IMR-90 (cell line): ENCODE results near the gene FAM24A. TPM values are rescaled to one million over a fixed set of nuclear protein-coding genes. Genes with fewer than 3 reads are reported as not detected.
A peak's percentile ranks its signal among the peaks of the same experiment; 100 is the strongest.

Source experiments
- ATAC-seq: fragments of 200-7000 bp; cut with Tn5 transposase; 2 replicates; pipeline ENCODE4 v1.9.1; 2020; ENCODE audit warnings: low read depth, mild to moderate bottlenecking, moderate library complexity
- BruUV-seq: library from RNA; stranded (reverse); fragments of 400-500 nt; replicated peaks from 2 replicates; lab custom pipeline; 2021; lab: Mats Ljungman, UMichigan
- CTCF ChIA-PET: fragments of 300-600 bp; formaldehyde crosslinking; extraction: SDS; loops from one replicate; lab custom pipeline; 2021; ENCODE audit warnings: antibody characterized with exemption; lab: Yijun Ruan, JAX
- POLR2A ChIA-PET: fragments of 300-600 bp; sonication (Branson Sonifier 250); formaldehyde crosslinking; loops from one replicate; lab custom pipeline; 2022; ENCODE audit warnings: antibody characterized with exemption; ENCODE audit not compliant: unreplicated experiment; lab: Charles Lee
- DNase-seq: peaks from one replicate; pipeline ENCODE4 v3.0.0; 2013
- H2AFZ ChIP-seq: replicated peaks from 2 replicates; pipeline ENCODE3; 2013; ENCODE audit warnings: low read length, mild to moderate bottlenecking; ENCODE audit not compliant: poor library complexity
- H2AK5ac ChIP-seq: 2 replicates; pipeline ENCODE4 v1.6.1; 2013; ENCODE audit warnings: low read depth, low read length, inconsistent platforms
- H2AK9ac ChIP-seq: replicated peaks from 2 replicates; pipeline ENCODE3; 2013; ENCODE audit warnings: mild to moderate bottlenecking, low read depth, low read length, moderate library complexity; ENCODE audit not compliant: poor library complexity
- H2BK120ac ChIP-seq: 2 replicates; pipeline ENCODE4 v1.6.1; 2013; ENCODE audit warnings: low read depth, low read length, inconsistent platforms
- H2BK15ac ChIP-seq: 3 replicates; pipeline ENCODE4 v1.6.1; 2013; ENCODE audit warnings: low read depth, low read length, inconsistent platforms
- H2BK20ac ChIP-seq: 2 replicates; pipeline ENCODE4 v1.6.1; 2013; ENCODE audit warnings: low read depth, mild to moderate bottlenecking, inconsistent platforms, low read length, moderate library complexity
- H2BK5ac ChIP-seq: 2 replicates; pipeline ENCODE4 v1.6.1; 2013; ENCODE audit warnings: mild to moderate bottlenecking, low read depth, low read length, inconsistent platforms; ENCODE audit not compliant: poor library complexity, severe bottlenecking
- H3K14ac ChIP-seq: replicated peaks from 2 replicates; pipeline ENCODE4 v1.6.1; 2013; ENCODE audit warnings: low read depth, low read length, inconsistent platforms
- H3K18ac ChIP-seq: 2 replicates; pipeline ENCODE4 v1.6.1; 2013; ENCODE audit warnings: low read depth, low read length, control low read depth
- H3K23ac ChIP-seq: 2 replicates; pipeline ENCODE4 v1.6.1; 2013; ENCODE audit warnings: low read depth, low read length, inconsistent platforms
- H3K27ac ChIP-seq: 2 replicates; pipeline ENCODE4 v1.5.1; 2013; ENCODE audit warnings: mild to moderate bottlenecking, control low read depth, low read length; ENCODE audit not compliant: insufficient read depth
- H3K27me3 ChIP-seq: 2 replicates; pipeline ENCODE4 v1.6.1; 2013; ENCODE audit warnings: low read length; ENCODE audit not compliant: control insufficient read depth, insufficient read depth
- H3K36me3 ChIP-seq: 2 replicates; pipeline ENCODE4 v1.6.1; 2013; ENCODE audit warnings: low read length, mixed read lengths; ENCODE audit not compliant: control insufficient read depth, insufficient read depth
- H3K4ac ChIP-seq: 2 replicates; pipeline ENCODE4 v1.6.1; 2013; ENCODE audit warnings: low read depth, low read length, inconsistent platforms
- H3K4me1 ChIP-seq: 2 replicates; pipeline ENCODE4 v1.6.1; 2013; ENCODE audit warnings: low read length, mixed read lengths; ENCODE audit not compliant: control insufficient read depth, insufficient read depth
- H3K4me2 ChIP-seq: 2 replicates; pipeline ENCODE4 v1.6.1; 2013; ENCODE audit warnings: low read depth, mild to moderate bottlenecking, control low read depth, low read length, moderate library complexity
- H3K4me3 ChIP-seq: 2 replicates; pipeline ENCODE4 v1.5.1; 2013; ENCODE audit warnings: low read depth, mild to moderate bottlenecking, control low read depth, low read length, moderate library complexity; ENCODE audit not compliant: insufficient read depth
- H3K56ac ChIP-seq: 2 replicates; pipeline ENCODE4 v1.6.1; 2013; ENCODE audit warnings: low read length, inconsistent platforms; ENCODE audit not compliant: insufficient read depth; ENCODE audit errors: extremely low read depth
- H3K79me1 ChIP-seq, 2 experiments: 2 replicates each; pipeline ENCODE4 v1.6.1; 2013; ENCODE audit warnings: low read length in 2 of 2, inconsistent platforms in 1 of 2, low read depth in 1 of 2
- H3K9ac ChIP-seq: 2 replicates; pipeline ENCODE4 v1.6.1; 2013; ENCODE audit warnings: low read depth, low read length, control low read depth
- H3K9me1 ChIP-seq: 2 replicates; pipeline ENCODE4 v1.6.1; 2013; ENCODE audit warnings: low read length, inconsistent platforms; ENCODE audit not compliant: insufficient read depth
- H3K9me3 ChIP-seq: 2 replicates; pipeline ENCODE4 v1.6.1; 2013; ENCODE audit warnings: low read length; ENCODE audit not compliant: control insufficient read depth, insufficient read depth
- H4K20me1 ChIP-seq: 2 replicates; pipeline ENCODE4 v1.6.1; 2013; ENCODE audit warnings: low read length, inconsistent platforms; ENCODE audit not compliant: insufficient read depth
- H4K5ac ChIP-seq: 2 replicates; pipeline ENCODE4 v1.6.1; 2013; ENCODE audit warnings: mild to moderate bottlenecking, low read depth, low read length, control low read depth
- H4K8ac ChIP-seq, 2 experiments: 2 replicates each; pipeline ENCODE4 v1.6.1; 2013; ENCODE audit warnings: low read depth in 2 of 2, low read length in 2 of 2, control low read depth in 1 of 2, inconsistent platforms in 1 of 2
- H4K91ac ChIP-seq: 2 replicates; pipeline ENCODE4 v1.6.1; 2013; ENCODE audit warnings: low read depth, low read length, inconsistent platforms; ENCODE audit not compliant: insufficient read depth
- BHLHE40 ChIP-seq: fragments of 150-350 bp; IDR thresholded peaks from 2 replicates; pipeline ENCODE4 v1.6.1; 2016; ENCODE audit warnings: mild to moderate bottlenecking, low read depth, low read length
- CEBPB ChIP-seq: IDR thresholded peaks from 2 replicates; pipeline ENCODE4 v1.6.1; 2012; ENCODE audit warnings: low read depth, low read length, improper control_type of control experiment
- CTCF ChIP-seq: conservative IDR thresholded peaks from 2 replicates; pipeline ENCODE4 v1.5.1; 2012; ENCODE audit warnings: mild to moderate bottlenecking, low read depth, low read length, improper control_type of control experiment
- ELK1 ChIP-seq: fragments of 150-350 bp; IDR thresholded peaks from 2 replicates; pipeline ENCODE4 v1.6.1; 2016; ENCODE audit warnings: low read depth, mild to moderate bottlenecking, low read length, moderate library complexity, borderline replicate concordance
- MAFK ChIP-seq: IDR thresholded peaks from 2 replicates; pipeline ENCODE4 v1.6.1; 2012; ENCODE audit warnings: low read depth, low read length, improper control_type of control experiment
- MXI1 ChIP-seq: IDR thresholded peaks from 2 replicates; pipeline ENCODE4 v1.6.1; 2012; ENCODE audit warnings: low read depth, mild to moderate bottlenecking, low read length, moderate library complexity, borderline replicate concordance
- NFE2L2 ChIP-seq: fragments of 150-350 bp; IDR thresholded peaks from 2 replicates; pipeline ENCODE4 v1.6.1; 2016; ENCODE audit warnings: low read depth, mild to moderate bottlenecking, low read length
- POLR2A ChIP-seq: IDR thresholded peaks from 2 replicates; pipeline ENCODE4 v1.6.1; 2012; ENCODE audit warnings: mild to moderate bottlenecking, low read depth, low read length
- RAD21 ChIP-seq: IDR thresholded peaks from 2 replicates; pipeline ENCODE4 v1.6.1; 2012; ENCODE audit warnings: low read length, improper control_type of control experiment
- RCOR1 ChIP-seq: IDR thresholded peaks from 2 replicates; pipeline ENCODE4 v1.6.1; 2012; ENCODE audit warnings: mild to moderate bottlenecking, low read length, improper control_type of control experiment; ENCODE audit not compliant: insufficient replicate concordance
- RFX5 ChIP-seq: IDR thresholded peaks from 2 replicates; pipeline ENCODE4 v1.8.0; 2012; ENCODE audit warnings: low read depth, mild to moderate bottlenecking, low read length, moderate library complexity
- SMC3 ChIP-seq: fragments of 150-350 bp; IDR thresholded peaks from 2 replicates; pipeline ENCODE4 v1.6.1; 2016; ENCODE audit warnings: low read depth, mild to moderate bottlenecking, antibody characterized with exemption, low read length, moderate library complexity
- USF2 ChIP-seq: fragments of 150-350 bp; IDR thresholded peaks from 2 replicates; pipeline ENCODE4 v1.6.1; 2017; ENCODE audit warnings: mild to moderate bottlenecking, antibody characterized with exemption, low read length, low read depth
- WGBS, 2 experiments: methylation state at CpG; one replicate each; pipeline versions ENCODE4 v1.1.5 to v1.1.7; 2013; ENCODE audit warnings: missing lambda C conversion rate in 2 of 2; ENCODE audit not compliant: insufficient read length in 1 of 2; ENCODE audit errors: extremely low coverage in 2 of 2; 5-methylcytosine and 5-hydroxymethylcytosine counted together
- dilution Hi-C: fragments of 300-500 bp; cut with HindIII; formaldehyde crosslinking; loops from one replicate; pipeline ENCODE4 v1.14.3; 2018; ENCODE audit warnings: low sequenced_read_pairs; ENCODE audit not compliant: unreplicated experiment
- in situ Hi-C: fragments of 300-500 bp; cut with MboI; formaldehyde crosslinking; loops from 3 replicates; pipeline ENCODE4 v1.14.3; 2019; ENCODE audit warnings: low sequenced_read_pairs, inconsistent platforms, mixed read lengths
- intact Hi-C: fragments of 100-400 bp; cut with micrococcal nuclease; formaldehyde crosslinking; loops from 2 replicates; pipeline ENCODE4 v1.10.0; 2022
- polyA plus RNA-seq, 3 experiments: library from polyadenylated mRNA; depleted of rRNA; stranded (reverse); fragments of >200 nt; gene quantifications; 2 replicates each; pipeline ENCODE4 v1.2.3, GENCODE V29; 2012; ENCODE audit warnings: low replicate concordance in 1 of 3
- total RNA-seq: library from RNA; depleted of rRNA; stranded (reverse); fragments of >200 nt; gene quantifications from 2 replicates; pipeline ENCODE4 v1.2.3, GENCODE V29; 2012

Gene FAM24A
- total and polyA plus RNA-seq, 2 of the 4 experiments (the other 2 are of a cell fraction) = not detected

GRCh38 chr10:122879339-122880273 is 30.8 kb upstream of the FAM24A start, which contains the start of gene FAM24B:
FAM24B (minus strand) TSS chr10:122879581; CDS start chr10:122850515, 29,066 bp downstream.
- Histone ChIP-seq H2BK5ac (peak within 1 kb of the TSS; percentile 61), H2BK15ac (peak within 1 kb of the TSS; percentile 29; the same call in 1 of the 3 replicates), H3K4me2 (peak within 1 kb of the TSS; percentile 72), H3K4me3 (peak within 1 kb of the TSS; percentile 78), H3K14ac (peak within 1 kb of the TSS; percentile 79), H3K36me3 (no peaks in the 10 kb centered on the region), H3K9ac (peak within 1 kb of the TSS; percentile 79), H4K8ac (peak within 1 kb of the TSS; percentile 79 to 90), H3K9me3 (no peaks in the 10 kb centered on the region), H4K91ac (peak within 1 kb of the TSS; percentile 40), H2BK120ac (peak within 1 kb of the TSS; percentile 67), H2BK20ac (no peak within 1 kb of the TSS), H3K9me1 (no peaks in the 10 kb centered on the region), H3K4me1 (peaks cover 3% of the 10 kb centered on the region), H4K5ac (peak within 1 kb of the TSS; percentile 93), H3K27ac (peak within 1 kb of the TSS; percentile 64; the same call in 1 of the 2 replicates), H3K18ac (no peak within 1 kb of the TSS; the same call in 1 of the 2 replicates), H3K27me3 (no peaks in the 10 kb centered on the region), H3K4ac (peak within 1 kb of the TSS; percentile 78), H3K23ac (peak within 1 kb of the TSS; percentile 98), H2AFZ (peak within 1 kb of the TSS; percentile 94), H3K56ac (0 out of 2 replicates have a peak within 1 kb of the TSS, but pooled peaks have one; percentile 4), H2AK9ac (peak within 1 kb of the TSS; percentile 77), H3K79me1 (peaks cover 9 to 17% of the 10 kb centered on the region in 2 experiments; a peak in 3 of 4 replicates), H2AK5ac (peak within 1 kb of the TSS; percentile 8; the same call in 1 of the 2 replicates), H4K20me1 (no peaks in the 10 kb centered on the region)
- BruUV-seq = no TSS peak
- DNase-seq (peak; percentile 98), ATAC-seq (peak; percentile 95)
- dilution Hi-C loops (no loop called here), in situ Hi-C loops (no loop called here), intact Hi-C loops (loop anchor here (2.0 to 5.0 kb wide), 2 partner anchors 17 to 73 kb away; partner anchors contain the start of gene C10orf88)
- WGBS, 2 experiments = 5% methylated on average over 40 of the region's 95 CpGs; no CpG with 5 or more reads in 1 of the 2 experiments
- ChIA-PET CTCF (no interaction called here), POLR2A (no interaction called here)
- TF ChIP-seq MAFK (no peak), NFE2L2 (no peak), MXI1 (0 out of 2 replicates have a peak, but pooled peaks have one; percentile 38), POLR2A (no peak), RCOR1 (no peak), ELK1 (no peak), BHLHE40 (no peak), USF2 (no peak), CEBPB (peak; percentile 28; the same call in 1 of the 2 replicates), CTCF (no peak), RFX5 (no peak), SMC3 (no peak), RAD21 (no peak; the same call in 1 of the 2 replicates)
